Stimulated activated CD4-positive, alpha-beta T cell treated with anti-CD3 and anti-CD28 coated beads, Interleukin-1b, Interleukin-23, amount 100 ng/mL, for 4 hours (primary cell): ENCODE data around the gene ZNF423.
A peak's percentile ranks its signal among the peaks of the same experiment; 100 is the strongest.

Source experiments
- DNase-seq, 2 donors: peaks; one replicate each; pipeline ENCODE4 v3.0.0-alpha.2; 2020; ENCODE audit warnings: low read depth in 2 of 2

Gene ZNF423

GRCh38 chr16:49459953-49460735 lies 395.8 kb downstream of the ZNF423 start:
- no peak for DNase-seq

GRCh38 chr16:49458656-49459445 lies 397.1 kb downstream of the ZNF423 start:
- DNase-seq, result no peak

GRCh38 chr16:49458243-49458642 lies 397.7 kb downstream of the ZNF423 start:
- no peak for DNase-seq

GRCh38 chr16:49457196-49457595 lies 398.7 kb downstream of the ZNF423 start:
- DNase-seq, result no peak

GRCh38 chr16:49456763-49457162 lies 399.1 kb downstream of the ZNF423 start:
- no peak for DNase-seq

- DNase-seq, result no peak
These were observed 399.7 kb downstream of the ZNF423 start for GRCh38 chr16:49455991-49456745.

GRCh38 chr16:49455181-49455990 lies 400.5 kb downstream of the ZNF423 start:
- no peak for DNase-seq

GRCh38 chr16:49454426-49455180 lies 401.3 kb downstream of the ZNF423 start:
- no peak for DNase-seq

- no peak for DNase-seq
These were observed 401.9 kb downstream of the ZNF423 start for GRCh38 chr16:49453983-49454382.

- DNase-seq, result no peak
These were observed 402.9 kb downstream of the ZNF423 start for GRCh38 chr16:49453021-49453420.

GRCh38 chr16:49452578-49452977 lies 403.3 kb downstream of the ZNF423 start:
- no peak for DNase-seq

GRCh38 chr16:49452108-49452507 lies 403.8 kb downstream of the ZNF423 start:
- no peak for DNase-seq

- DNase-seq, result no peak
These were observed 409.1 kb downstream of the ZNF423 start for GRCh38 chr16:49446805-49447204.

- no peak for DNase-seq
These were observed 412.3 kb downstream of the ZNF423 start for GRCh38 chr16:49443576-49443975.

GRCh38 chr16:49442805-49443204 lies 413.1 kb downstream of the ZNF423 start:
- no peak for DNase-seq

GRCh38 chr16:49441366-49441780 lies 414.5 kb downstream of the ZNF423 start:
- DNase-seq, result peak; percentile 19 to 41

- DNase-seq, result no peak
These were observed 415.5 kb downstream of the ZNF423 start for GRCh38 chr16:49440156-49441065.

- DNase-seq, result no peak
These were observed 416.2 kb downstream of the ZNF423 start for GRCh38 chr16:49439676-49440075.

- no peak for DNase-seq
These were observed 416.9 kb downstream of the ZNF423 start for GRCh38 chr16:49439050-49439449.
